Activated naive CD8-positive, alpha-beta T cell treated with anti-CD3 and anti-CD28 coated beads, Interleukin-2, amount 50 U/mL, for 24 hours (primary cell): ENCODE data around the gene CDH13.

Experiments
- ATAC-seq: fragments of 150-1000 bp; cut with Tn5 transposase; one replicate; pipeline ENCODE4 v1.10.0; 2021
- DNase-seq: peaks from one replicate; pipeline ENCODE4 v3.0.0; 2021
- H3K27ac Mint-ChIP-seq: one replicate; pipeline ENCODE4 v1.8.0; 2021; ENCODE audit warnings: mild to moderate bottlenecking, mixed read lengths
- H3K27me3 Mint-ChIP-seq: one replicate; pipeline ENCODE4 v1.8.0; 2021; ENCODE audit warnings: mixed read lengths
- H3K36me3 Mint-ChIP-seq: one replicate; pipeline ENCODE4 v1.8.0; 2021; ENCODE audit warnings: low read depth, mixed read lengths
- H3K4me1 Mint-ChIP-seq: one replicate; pipeline ENCODE4 v1.8.0; 2021; ENCODE audit warnings: mixed read lengths
- H3K4me3 Mint-ChIP-seq: one replicate; pipeline ENCODE4 v1.8.0; 2021; ENCODE audit warnings: mild to moderate bottlenecking, moderate library complexity, mixed read lengths
- H3K9me3 Mint-ChIP-seq: one replicate; pipeline ENCODE4 v1.8.0; 2021; ENCODE audit warnings: mixed read lengths

The CDH13 gene

DNA sequence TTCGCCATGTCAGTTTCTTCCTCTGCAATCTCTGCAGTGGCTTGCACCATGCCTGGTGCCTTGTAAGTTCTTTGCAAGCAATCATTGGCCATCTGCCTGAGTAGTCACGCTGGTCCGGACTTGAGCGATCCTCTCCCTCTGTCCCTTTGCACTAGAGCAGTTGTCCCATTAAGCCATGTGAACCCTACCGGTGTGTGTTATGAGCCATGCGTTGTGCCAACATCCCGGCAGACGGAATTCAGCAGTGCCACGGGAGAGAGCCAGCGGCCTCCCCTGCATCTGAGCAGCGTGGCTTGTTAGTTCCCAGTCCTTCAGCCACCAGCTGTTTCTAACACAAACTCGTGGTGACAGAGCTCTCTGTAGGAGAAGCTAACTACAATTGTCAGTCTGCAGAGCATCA, 905.9 kb downstream of the CDH13 start:
- Mint-ChIP-seq H3K27me3 (no peaks in the 10 kb centered on the region), H3K4me1 (peaks cover 2% of the 10 kb centered on the region), H3K4me3 (no peak overlapping the region), H3K9me3 (peaks cover 18% of the 10 kb centered on the region), H3K27ac (no peak overlapping the region), H3K36me3 (no peaks in the 10 kb centered on the region)
- ATAC-seq (no peak), DNase-seq (no peak)

DNA sequence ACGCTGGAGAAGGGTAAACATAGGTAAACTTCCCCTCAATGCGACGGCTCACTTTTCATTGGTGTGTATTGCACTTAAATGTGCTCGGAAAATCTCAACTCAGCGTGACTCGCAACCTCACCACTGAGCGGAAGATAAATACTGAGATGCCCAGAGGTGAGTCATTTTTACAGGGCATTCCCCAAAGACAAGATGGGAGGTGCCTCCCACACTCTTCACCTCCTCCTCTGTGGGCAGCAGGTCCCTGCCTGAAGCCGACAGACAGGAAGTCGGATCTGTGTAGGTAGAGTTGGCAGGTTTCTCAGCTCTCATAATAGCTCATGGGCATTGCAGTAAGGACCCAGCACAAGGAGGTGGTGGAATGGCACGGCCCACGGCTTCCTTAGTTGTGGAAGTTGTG, 906.4 kb downstream of the CDH13 start:
- H3K4me3 Mint-ChIP-seq: no peak overlapping the region
- no peak for DNase-seq
- no peaks in the 10 kb centered on the region for H3K36me3 Mint-ChIP-seq
- peaks cover 2% of the 10 kb centered on the region for H3K4me1 Mint-ChIP-seq
- H3K27ac Mint-ChIP-seq: no peak overlapping the region
- ATAC-seq: no peak
- peaks cover 18% of the 10 kb centered on the region for H3K9me3 Mint-ChIP-seq
- H3K27me3 Mint-ChIP-seq: no peaks in the 10 kb centered on the region

DNA sequence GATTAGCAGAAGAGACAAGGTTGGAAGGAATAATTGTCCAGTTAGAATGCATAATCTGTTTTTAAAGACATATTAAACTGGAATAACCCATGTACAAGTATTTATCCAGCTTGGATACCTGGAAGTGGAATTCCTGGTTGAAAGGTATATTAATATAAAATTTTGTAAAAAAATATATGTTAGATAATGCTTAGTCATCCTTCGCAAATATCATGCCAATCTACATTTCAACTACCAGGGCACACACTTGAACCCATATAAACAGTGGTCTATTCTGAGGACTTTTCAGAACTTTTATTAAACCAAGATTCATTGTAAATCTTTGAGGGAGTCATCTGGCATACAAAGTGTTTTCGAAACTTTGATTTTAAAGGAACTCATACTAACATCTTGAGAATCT, 911.9 kb downstream of the CDH13 start:
- H3K9me3 Mint-ChIP-seq: peaks cover 15% of the 10 kb centered on the region
- H3K4me3 Mint-ChIP-seq: no peak overlapping the region
- DNase-seq: no peak
- no peak for ATAC-seq
- no peaks in the 10 kb centered on the region for H3K4me1 Mint-ChIP-seq
- H3K27me3 Mint-ChIP-seq: no peaks in the 10 kb centered on the region
- H3K36me3 Mint-ChIP-seq: no peaks in the 10 kb centered on the region
- H3K27ac Mint-ChIP-seq: no peak overlapping the region

DNA sequence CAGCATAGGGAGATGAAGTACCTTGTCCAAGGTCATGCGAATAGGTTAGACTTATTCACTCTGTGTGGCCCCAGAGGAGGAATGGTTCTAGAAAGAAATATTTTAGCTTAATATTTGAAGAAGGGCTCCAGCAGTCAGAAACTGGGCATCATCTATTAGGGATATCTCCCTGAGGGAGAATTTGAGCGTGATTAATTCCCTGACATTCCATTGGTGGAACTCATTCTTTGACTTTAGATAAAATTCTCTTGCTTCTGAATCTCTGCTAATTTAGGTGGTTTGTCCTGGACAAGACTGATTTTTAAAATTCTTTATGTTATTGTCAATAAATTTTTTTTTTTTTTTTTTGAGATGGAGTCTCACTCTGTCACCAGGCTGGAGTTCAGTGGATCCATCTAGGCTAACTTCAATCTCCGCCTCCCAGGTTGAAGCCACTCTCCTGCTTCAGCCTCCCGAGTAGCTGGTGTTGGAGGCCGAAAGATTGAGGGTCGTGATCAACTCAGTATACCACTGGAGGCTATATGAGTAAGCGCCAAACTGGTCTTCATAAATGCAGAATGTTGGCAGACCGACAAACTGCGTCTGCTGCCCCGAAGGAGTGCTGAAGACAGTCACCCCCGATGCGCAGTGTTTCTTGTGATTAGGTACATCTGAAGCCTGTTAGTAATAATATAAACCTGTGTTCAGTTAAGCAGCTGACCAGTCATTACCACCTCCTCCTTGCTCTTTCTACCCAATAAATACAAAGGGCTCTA, 913.1 kb downstream of the CDH13 start:
- Mint-ChIP-seq H3K27ac (no peak overlapping the region), H3K9me3 (peaks cover 15% of the 10 kb centered on the region), H3K4me3 (no peak overlapping the region), H3K4me1 (no peaks in the 10 kb centered on the region), H3K27me3 (no peaks in the 10 kb centered on the region), H3K36me3 (no peaks in the 10 kb centered on the region)
- DNase-seq: no peak
- no peak for ATAC-seq

DNA sequence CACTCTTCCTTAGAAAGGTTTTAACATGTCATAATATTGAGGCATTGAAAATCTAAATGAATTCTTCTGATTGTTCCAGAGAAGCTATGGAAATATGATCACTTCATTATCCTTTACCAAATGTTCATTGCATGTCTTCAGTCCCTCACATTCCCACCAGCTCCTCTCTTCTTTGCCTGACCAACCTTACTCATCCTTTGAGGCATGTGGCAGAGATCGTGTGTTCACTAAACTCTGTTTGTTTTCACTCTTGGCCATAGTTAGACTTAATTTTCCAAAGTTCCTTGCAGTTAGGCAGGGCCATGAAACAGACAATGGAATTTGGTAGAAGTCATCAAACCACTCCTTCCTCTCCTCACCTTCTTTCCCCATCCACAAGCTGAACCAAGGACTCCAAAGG, 914.5 kb downstream of the CDH13 start:
- no peaks in the 10 kb centered on the region for H3K4me1 Mint-ChIP-seq
- H3K9me3 Mint-ChIP-seq: peaks cover 5% of the 10 kb centered on the region
- H3K4me3 Mint-ChIP-seq: no peak overlapping the region
- no peaks in the 10 kb centered on the region for H3K27me3 Mint-ChIP-seq
- no peak overlapping the region for H3K27ac Mint-ChIP-seq
- DNase-seq: no peak
- no peak for ATAC-seq
- H3K36me3 Mint-ChIP-seq: no peaks in the 10 kb centered on the region

DNA sequence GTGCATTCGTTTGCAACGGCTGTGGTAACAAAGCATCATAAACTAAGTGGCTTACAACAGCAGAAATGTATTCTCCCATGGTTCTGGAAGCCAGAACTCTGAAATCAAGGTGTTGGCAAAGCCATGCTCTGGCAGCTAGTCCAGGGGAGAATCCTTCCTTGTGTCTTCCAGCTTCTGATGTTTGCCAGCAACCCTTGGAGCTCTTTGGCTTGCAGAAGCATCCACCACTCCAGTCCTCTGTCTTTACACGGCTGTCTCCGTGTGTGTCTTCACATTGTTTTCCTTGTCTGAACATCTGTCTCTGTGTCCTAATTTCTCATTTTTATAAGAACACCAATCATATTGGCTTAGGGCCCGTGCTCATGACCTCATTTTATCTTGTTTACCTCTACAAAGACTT, 915.7 kb downstream of the CDH13 start:
- Mint-ChIP-seq H3K9me3 (peaks cover 4% of the 10 kb centered on the region), H3K27ac (no peak overlapping the region), H3K4me1 (no peaks in the 10 kb centered on the region), H3K4me3 (no peak overlapping the region), H3K36me3 (no peaks in the 10 kb centered on the region), H3K27me3 (no peaks in the 10 kb centered on the region)
- ATAC-seq (no peak), DNase-seq (no peak)

DNA sequence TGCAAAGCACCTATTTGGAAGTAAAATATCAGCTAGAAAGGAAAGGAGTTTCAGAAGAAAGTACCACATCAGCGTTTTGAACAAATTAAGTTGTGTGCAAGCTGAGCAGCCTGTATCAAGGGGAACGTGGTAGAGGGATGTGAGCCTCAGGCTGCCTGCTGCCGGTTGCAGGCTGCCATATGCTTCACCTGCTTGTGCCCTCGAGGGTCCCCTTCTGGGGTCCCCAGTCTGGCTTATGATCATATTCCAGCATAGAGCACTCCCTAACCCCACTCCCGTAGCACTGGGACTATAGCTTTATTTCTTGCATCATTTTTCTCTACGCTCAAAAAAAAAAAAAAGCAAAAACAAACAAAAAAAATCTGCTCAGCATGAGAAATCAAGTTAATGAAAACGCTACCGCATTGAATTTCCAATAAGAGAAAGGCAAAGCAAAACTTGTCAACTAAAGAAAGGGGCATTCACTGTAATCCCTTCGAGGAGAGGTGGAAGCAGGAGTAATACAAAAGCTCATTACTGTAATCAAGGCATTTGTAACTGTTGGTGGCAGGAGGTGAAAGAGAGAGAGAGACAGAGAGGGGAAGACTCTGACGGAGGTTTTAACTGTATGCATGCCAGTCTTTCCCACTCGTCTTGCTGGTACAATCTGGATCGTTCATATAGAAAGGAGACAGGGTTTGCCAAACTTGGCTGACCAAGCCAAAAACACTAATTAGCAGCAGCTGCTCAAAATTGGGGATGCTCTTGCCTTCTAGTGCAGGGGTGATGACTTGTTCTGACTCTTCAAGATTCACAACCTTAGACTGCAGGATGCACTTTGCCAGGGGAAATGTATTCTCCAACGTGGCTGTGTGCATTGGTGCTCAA, 922.8 kb downstream of the CDH13 start:
- no peaks in the 10 kb centered on the region for H3K4me1 Mint-ChIP-seq
- no peak overlapping the region for H3K27ac Mint-ChIP-seq
- DNase-seq (no peak), ATAC-seq (no peak)
- no peak overlapping the region for H3K4me3 Mint-ChIP-seq
- H3K27me3 Mint-ChIP-seq: no peaks in the 10 kb centered on the region
- no peaks in the 10 kb centered on the region for H3K36me3 Mint-ChIP-seq
- H3K9me3 Mint-ChIP-seq: peaks cover 9% of the 10 kb centered on the region

DNA sequence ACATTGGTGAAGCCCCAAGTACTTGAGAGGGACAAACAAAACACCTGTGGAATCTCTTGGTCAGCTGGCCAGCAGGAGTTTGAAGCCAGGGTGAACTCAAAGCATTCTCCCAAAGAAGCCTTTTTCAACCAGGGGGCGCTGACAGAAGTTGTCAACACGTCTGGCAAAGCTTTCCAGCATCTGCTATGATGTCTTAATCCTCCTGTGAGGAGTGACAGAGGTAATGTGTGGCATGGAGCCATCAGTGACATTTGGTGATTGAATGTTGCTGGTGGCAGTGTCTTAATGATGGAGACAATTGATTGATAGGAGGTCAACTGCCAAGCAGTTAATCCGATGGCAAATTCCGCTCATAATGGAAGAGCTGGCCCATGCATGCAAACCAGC, 923.4 kb downstream of the CDH13 start:
- ATAC-seq: no peak
- H3K27ac Mint-ChIP-seq: no peak overlapping the region
- peaks cover 9% of the 10 kb centered on the region for H3K9me3 Mint-ChIP-seq
- no peaks in the 10 kb centered on the region for H3K36me3 Mint-ChIP-seq
- DNase-seq: no peak
- no peaks in the 10 kb centered on the region for H3K4me1 Mint-ChIP-seq
- H3K4me3 Mint-ChIP-seq: no peak overlapping the region
- H3K27me3 Mint-ChIP-seq: no peaks in the 10 kb centered on the region

DNA sequence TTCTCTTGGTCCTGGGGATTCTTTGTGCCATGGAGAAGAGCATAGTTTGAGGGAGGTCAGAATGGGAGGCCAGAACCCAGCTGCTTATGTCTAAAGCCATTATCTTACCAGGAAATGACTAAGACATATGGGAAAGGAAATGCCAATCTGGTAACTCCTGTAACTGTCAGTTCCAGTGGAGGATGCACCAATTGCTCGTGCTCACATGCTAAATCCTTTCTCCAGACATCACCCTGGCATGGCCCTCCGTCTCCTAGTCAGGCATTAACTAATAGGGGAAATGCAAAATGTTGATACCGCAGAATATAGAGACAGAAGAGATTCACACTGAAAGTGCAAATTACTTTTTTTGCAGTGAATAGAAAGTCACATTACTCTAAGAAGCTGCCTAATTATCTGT, 925.5 kb downstream of the CDH13 start:
- Mint-ChIP-seq H3K9me3 (peaks cover 6% of the 10 kb centered on the region), H3K36me3 (no peaks in the 10 kb centered on the region), H3K4me3 (no peak overlapping the region), H3K4me1 (no peaks in the 10 kb centered on the region), H3K27me3 (no peaks in the 10 kb centered on the region), H3K27ac (no peak overlapping the region)
- no peak for ATAC-seq
- no peak for DNase-seq

DNA sequence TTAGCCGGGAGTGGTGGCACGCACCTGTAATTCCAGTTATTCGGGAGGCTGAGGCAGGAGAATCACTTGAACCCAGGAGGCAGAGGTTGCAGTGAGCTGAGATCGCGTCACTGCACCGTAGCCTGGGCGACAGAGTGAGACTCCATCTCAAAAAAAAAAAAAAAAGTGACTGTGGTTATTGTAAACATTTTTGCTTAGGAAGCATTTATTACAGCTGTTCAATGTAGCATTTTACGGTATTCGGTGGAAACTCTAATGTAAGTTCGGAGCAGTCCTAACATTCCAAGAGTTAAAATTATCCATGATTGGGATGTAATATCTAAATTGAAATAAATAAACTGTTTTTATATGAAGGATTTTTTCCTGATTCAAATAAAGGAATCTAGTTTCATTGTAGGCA, 926.2 kb downstream of the CDH13 start:
- H3K27ac Mint-ChIP-seq: no peak overlapping the region
- no peak overlapping the region for H3K4me3 Mint-ChIP-seq
- H3K36me3 Mint-ChIP-seq: no peaks in the 10 kb centered on the region
- H3K27me3 Mint-ChIP-seq: no peaks in the 10 kb centered on the region
- peaks cover 6% of the 10 kb centered on the region for H3K9me3 Mint-ChIP-seq
- no peaks in the 10 kb centered on the region for H3K4me1 Mint-ChIP-seq
- ATAC-seq (no peak), DNase-seq (no peak)

DNA sequence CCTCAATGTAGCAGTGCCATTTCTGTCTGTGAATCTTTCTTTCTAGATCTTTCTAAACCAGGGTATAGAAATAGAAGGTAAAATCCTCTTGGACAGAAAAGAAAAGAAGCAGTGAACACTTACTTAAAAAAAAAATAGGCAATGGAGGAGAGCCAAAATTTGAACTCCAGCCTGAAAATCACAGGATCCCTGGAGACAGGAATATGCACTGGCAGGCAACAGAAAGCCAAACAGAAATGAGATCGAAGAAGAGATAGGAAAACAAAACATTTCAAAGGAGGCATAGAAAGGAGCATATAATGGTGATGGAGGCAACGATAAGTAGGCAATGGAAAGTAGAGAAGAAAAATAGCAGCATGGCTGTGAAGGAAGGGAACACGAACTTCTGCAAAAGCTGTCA, 927.3 kb downstream of the CDH13 start:
- H3K27ac Mint-ChIP-seq: no peak overlapping the region
- no peaks in the 10 kb centered on the region for H3K4me1 Mint-ChIP-seq
- peaks cover 6% of the 10 kb centered on the region for H3K9me3 Mint-ChIP-seq

DNA sequence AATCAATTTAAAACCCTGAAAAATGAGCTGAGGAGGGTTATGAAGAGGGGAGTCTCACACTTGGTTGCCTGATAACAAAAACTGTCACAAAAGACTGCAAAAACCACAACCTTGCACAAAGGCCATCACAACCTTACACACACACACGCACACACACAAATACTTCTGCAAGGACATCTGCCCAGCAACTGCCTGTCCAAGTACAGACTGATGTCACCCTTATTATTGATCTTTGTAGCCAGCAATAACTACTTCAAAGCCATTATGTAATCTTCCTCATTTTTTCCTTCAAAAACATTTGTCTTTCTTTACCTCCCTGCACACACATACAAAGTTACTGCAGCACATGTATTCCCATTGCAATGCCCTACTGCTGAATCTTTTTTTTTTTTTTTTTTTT, 927.8 kb downstream of the CDH13 start:
- Mint-ChIP-seq H3K27ac (no peak overlapping the region), H3K27me3 (no peaks in the 10 kb centered on the region), H3K4me1 (no peaks in the 10 kb centered on the region), H3K4me3 (no peak overlapping the region), H3K9me3 (peaks cover 6% of the 10 kb centered on the region), H3K36me3 (no peaks in the 10 kb centered on the region)
- ATAC-seq (no peak), DNase-seq (no peak)

More for the DNA sequence above, 927.3 kb downstream of the CDH13 start:
- H3K27me3 Mint-ChIP-seq: no peaks in the 10 kb centered on the region
- ATAC-seq (no peak), DNase-seq (no peak)
- H3K36me3 Mint-ChIP-seq: no peaks in the 10 kb centered on the region
- no peak overlapping the region for H3K4me3 Mint-ChIP-seq

DNA sequence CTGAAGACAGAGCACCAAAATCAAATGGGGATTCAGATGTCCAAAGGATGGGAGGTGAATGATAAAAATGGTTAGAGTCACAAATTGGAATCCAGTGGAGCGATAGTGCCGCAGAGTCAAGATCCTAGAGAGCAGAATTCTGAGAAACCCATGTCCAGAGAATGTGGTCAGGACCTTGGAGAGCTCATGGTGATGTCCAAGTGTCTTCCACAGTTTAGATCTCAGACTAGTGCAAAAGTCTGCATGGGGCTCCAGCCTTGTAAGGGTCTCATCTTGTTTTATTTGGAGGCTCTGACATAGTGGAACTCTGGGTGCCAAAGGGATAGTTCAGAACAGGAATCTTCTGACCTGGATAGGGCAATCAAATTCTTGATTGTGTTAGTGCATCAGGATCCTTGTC, 935.1 kb downstream of the CDH13 start:
- Mint-ChIP-seq H3K9me3 (peaks cover 8% of the 10 kb centered on the region), H3K36me3 (no peaks in the 10 kb centered on the region), H3K27ac (no peak overlapping the region), H3K4me3 (no peak overlapping the region), H3K27me3 (no peaks in the 10 kb centered on the region), H3K4me1 (no peaks in the 10 kb centered on the region)
- no peak for ATAC-seq
- no peak for DNase-seq

DNA sequence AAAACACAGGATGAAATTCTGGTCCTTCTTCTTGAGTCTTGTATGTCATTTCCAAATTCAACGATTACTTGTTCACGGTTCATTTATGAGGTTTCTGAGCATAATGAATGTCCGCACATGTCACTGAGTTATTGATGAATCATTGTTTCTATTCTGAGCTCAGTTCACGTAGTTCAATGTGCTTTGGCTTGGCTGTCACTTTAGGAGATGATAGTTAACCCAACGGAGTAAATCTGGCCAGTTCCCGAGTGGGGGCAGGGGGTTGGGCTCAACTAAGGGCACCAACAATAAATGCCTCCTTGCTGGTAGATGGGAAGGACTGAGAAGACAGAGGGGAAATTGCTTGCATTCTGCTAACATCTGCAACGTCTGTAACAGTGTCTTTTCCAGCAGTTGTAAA, 941.6 kb downstream of the CDH13 start:
- peaks cover 2% of the 10 kb centered on the region for H3K27me3 Mint-ChIP-seq
- H3K36me3 Mint-ChIP-seq: no peaks in the 10 kb centered on the region
- no peaks in the 10 kb centered on the region for H3K4me1 Mint-ChIP-seq
- no peak for ATAC-seq
- H3K27ac Mint-ChIP-seq: no peak overlapping the region
- no peak for DNase-seq
- peaks cover 9% of the 10 kb centered on the region for H3K9me3 Mint-ChIP-seq
- H3K4me3 Mint-ChIP-seq: no peak overlapping the region

DNA sequence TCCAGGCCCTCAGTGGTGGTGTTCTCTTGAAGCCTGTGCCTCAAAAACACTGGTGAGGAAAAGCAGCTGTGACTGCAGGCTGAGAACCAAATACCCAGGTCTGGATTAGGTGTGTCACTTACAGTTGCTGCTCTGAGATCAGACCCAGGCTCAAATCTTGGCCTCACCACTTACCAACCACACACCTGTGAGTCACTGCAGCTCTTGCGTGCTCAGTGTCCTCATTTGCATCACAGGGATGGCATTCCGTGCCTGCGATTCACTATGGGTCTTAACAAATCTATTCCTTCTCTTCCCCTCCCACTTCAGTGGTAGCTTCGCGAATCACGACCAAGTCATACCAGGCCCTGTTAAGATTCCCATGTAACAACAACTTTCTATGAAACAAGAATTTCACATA, 947.6 kb downstream of the CDH13 start:
- DNase-seq: no peak
- H3K9me3 Mint-ChIP-seq: peaks cover 4% of the 10 kb centered on the region
- no peaks in the 10 kb centered on the region for H3K4me1 Mint-ChIP-seq
- H3K36me3 Mint-ChIP-seq: no peaks in the 10 kb centered on the region
- H3K27me3 Mint-ChIP-seq: peaks cover 2% of the 10 kb centered on the region
- H3K4me3 Mint-ChIP-seq: no peak overlapping the region
- H3K27ac Mint-ChIP-seq: no peak overlapping the region
- ATAC-seq: no peak
